Keratinocyte (primary cell): Measurements from ENCODE around the gene ACTR3.

ENCODE experiments used
- CTCF ChIP-seq, 3 experiments: IDR thresholded peaks in 1 of 3; conservative IDR thresholded peaks in 1 of 3; optimal IDR thresholded peaks in 1 of 3; 2 replicates in 2 of 3; 3 replicates in 1 of 3; pipeline versions ENCODE3 to v1.5.1; 2011; ENCODE audit warnings: low read length in 3 of 3, mild to moderate bottlenecking in 3 of 3, moderate library complexity in 2 of 3, control low read depth in 1 of 3, inconsistent platforms in 1 of 3; ENCODE audit not compliant: insufficient read depth in 2 of 3; ENCODE audit errors: extremely low read depth in 1 of 3
- EZH2 ChIP-seq: IDR thresholded peaks from one replicate; pipeline ENCODE4 v1.6.1; 2012; ENCODE audit warnings: inconsistent platforms, mild to moderate bottlenecking, low read length, moderate library complexity

GRCh38 chr2:113878743-113879142, 11.1 kb upstream of the ACTR3 start:
- TF ChIP-seq CTCF (optimal IDR thresholded peaks at IDR 0.05 in 1 of 3, IDR thresholded peaks at IDR 0.05 in 1 of 3, conservative IDR thresholded peaks at IDR 0.05 in 1 of 3; ENCODE audit: extremely low read depth in 1 of 3, insufficient read depth in 2 of 3, low read length in 3 of 3) (no peak), EZH2 (no peak)
